Ectodermal cell (in vitro differentiated cells): ENCODE results near the gene ESPNL.

Experiments
- H3K27ac ChIP-seq: 2 replicates; pipeline ENCODE4 v1.7.0; 2013; ENCODE audit warnings: mild to moderate bottlenecking, low read depth, low read length; ENCODE audit not compliant: insufficient read depth, poor library complexity, severe bottlenecking
- H3K27me3 ChIP-seq: 2 replicates; pipeline ENCODE4 v1.7.0; 2013; ENCODE audit warnings: mild to moderate bottlenecking, low read length; ENCODE audit not compliant: insufficient read depth, control insufficient read depth, poor library complexity, severe bottlenecking
- H3K36me3 ChIP-seq: one replicate; pipeline ENCODE4 v1.7.0; 2013; ENCODE audit warnings: low read length; ENCODE audit not compliant: control insufficient read depth, insufficient read depth
- H3K4me1 ChIP-seq: one replicate; pipeline ENCODE4 v1.7.0; 2013; ENCODE audit warnings: low read length; ENCODE audit not compliant: control insufficient read depth, insufficient read depth
- H3K4me3 ChIP-seq: 2 replicates; pipeline ENCODE4 v1.7.0; 2013; ENCODE audit warnings: low read depth, low read length, control low read depth; ENCODE audit not compliant: insufficient read depth
- H3K9me3 ChIP-seq: 2 replicates; pipeline ENCODE4 v1.7.0; 2013; ENCODE audit warnings: mild to moderate bottlenecking, low read length, moderate library complexity; ENCODE audit not compliant: control insufficient read depth
- WGBS, 2 experiments: methylation state at CpG; one replicate each; pipeline ENCODE4 v1.1.7; 2013; ENCODE audit warnings: missing lambda C conversion rate in 2 of 2; 5-methylcytosine and 5-hydroxymethylcytosine counted together

ESPNL gene

GRCh38 chr2:238098901-238099713 is 1.0 kb upstream of the ESPNL start:
- H3K9me3 ChIP-seq = no peaks in the 10 kb centered on the region
- 92 to 93% methylated on average over 17 of the region's 17 CpGs for WGBS, 2 experiments

DNA sequence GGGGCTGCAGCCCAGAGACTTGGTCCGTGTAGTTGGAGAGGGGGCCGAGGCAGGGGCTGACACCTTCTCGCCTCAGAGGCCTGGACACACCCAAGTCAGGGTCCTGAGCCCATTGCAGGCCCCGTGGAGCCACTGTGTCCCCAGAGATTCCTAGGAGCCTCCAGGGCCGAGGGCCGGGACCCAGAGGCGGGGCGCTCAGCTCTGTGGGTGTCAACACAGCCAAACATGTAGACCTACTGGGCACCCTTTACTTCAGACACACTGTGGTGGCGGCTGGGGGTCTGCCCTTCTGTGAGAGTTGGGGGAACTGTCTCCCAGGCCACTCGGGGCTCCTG is 459 bp upstream of the ESPNL start:
- WGBS, 2 experiments = 92 to 96% methylated on average over 10 of the region's 10 CpGs
- no peaks in the 10 kb centered on the region for H3K4me1 ChIP-seq
- no peak overlapping the region for H3K4me3 ChIP-seq
- H3K27ac ChIP-seq = no peak overlapping the region
- no peaks in the 10 kb centered on the region for H3K9me3 ChIP-seq
- no peaks in the 10 kb centered on the region for H3K36me3 ChIP-seq
- H3K27me3 ChIP-seq = no peaks in the 10 kb centered on the region

More at GRCh38 chr2:238098901-238099713, 1.0 kb upstream of the ESPNL start:
- H3K27ac ChIP-seq = no peak overlapping the region
- H3K4me3 ChIP-seq = no peak overlapping the region
- H3K36me3 ChIP-seq = no peaks in the 10 kb centered on the region
- H3K4me1 ChIP-seq = no peaks in the 10 kb centered on the region
- no peaks in the 10 kb centered on the region for H3K27me3 ChIP-seq

DNA sequence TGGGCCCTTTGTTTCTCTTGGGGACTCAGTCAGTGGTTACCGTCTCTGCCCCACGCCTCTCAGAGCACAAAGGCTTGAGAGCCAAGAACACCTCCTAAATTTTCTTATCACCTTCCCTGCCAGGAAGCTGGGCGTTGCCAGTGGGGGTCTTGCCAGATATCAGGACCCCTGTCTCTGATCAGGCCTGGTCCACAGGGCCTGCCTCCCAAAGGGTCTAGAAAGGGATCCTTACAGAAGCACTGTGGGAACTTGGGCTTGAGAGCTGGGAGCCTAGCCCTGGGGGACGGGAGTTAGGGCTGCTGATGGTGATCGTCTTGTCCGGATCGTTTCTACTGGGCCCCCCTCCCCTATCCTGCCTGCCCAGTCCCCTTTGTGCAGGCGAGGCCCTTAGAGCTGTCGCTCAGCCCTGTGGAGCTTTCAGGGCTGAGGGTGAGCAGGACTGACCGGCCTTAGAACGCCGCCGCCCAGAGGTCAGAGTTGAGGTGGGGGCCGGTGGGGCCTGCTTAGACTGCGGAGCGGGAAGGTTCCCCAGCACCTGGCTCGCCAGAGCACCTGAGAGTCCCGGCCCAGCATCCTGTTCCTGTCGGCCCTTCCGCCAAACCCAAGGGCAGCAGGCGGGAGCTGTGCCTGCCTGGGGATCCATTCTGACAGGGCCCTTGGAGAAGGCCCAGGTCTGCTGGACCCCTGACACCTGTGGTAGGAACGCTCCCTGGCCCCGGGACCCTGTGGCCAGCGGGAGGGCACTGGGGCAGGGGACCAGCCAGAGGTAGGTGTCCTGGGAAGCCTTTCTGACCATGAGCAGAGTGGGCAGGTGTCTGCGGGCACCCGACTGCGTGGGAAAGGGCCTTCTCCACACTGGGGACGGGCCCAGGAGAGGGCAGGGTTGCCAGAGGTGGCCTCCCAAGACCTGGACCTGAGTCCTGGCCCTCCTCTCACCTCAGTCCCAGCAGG is 956 bp downstream of the ESPNL start:
- WGBS, 2 experiments = 89 to 91% methylated on average over 28 of the region's 28 CpGs
- no peaks in the 10 kb centered on the region for H3K4me1 ChIP-seq

GRCh38 chr2:238101891-238102841 is 2.0 kb downstream of the ESPNL start:
- Histone ChIP-seq H3K4me3 (no peak overlapping the region), H3K27me3 (no peaks in the 10 kb centered on the region), H3K4me1 (no peaks in the 10 kb centered on the region), H3K27ac (no peak overlapping the region), H3K9me3 (no peaks in the 10 kb centered on the region), H3K36me3 (no peaks in the 10 kb centered on the region)
- 90 to 92% methylated on average over 30 of the region's 30 CpGs for WGBS, 2 experiments

More for the DNA sequence above, 956 bp downstream of the ESPNL start:
- Histone ChIP-seq H3K9me3 (no peaks in the 10 kb centered on the region), H3K27me3 (no peaks in the 10 kb centered on the region), H3K27ac (no peak overlapping the region), H3K4me3 (no peak overlapping the region), H3K36me3 (no peaks in the 10 kb centered on the region)

- Histone ChIP-seq H3K27me3 (no peaks in the 10 kb centered on the region), H3K27ac (no peak overlapping the region), H3K4me1 (peaks cover 3% of the 10 kb centered on the region), H3K4me3 (no peak overlapping the region), H3K9me3 (no peaks in the 10 kb centered on the region), H3K36me3 (no peaks in the 10 kb centered on the region)
- 89 to 92% methylated on average over 10 of the region's 10 CpGs for WGBS, 2 experiments
These were observed 2.7 kb downstream of the ESPNL start for GRCh38 chr2:238102865-238103264.

- Histone ChIP-seq H3K27ac (no peak overlapping the region), H3K9me3 (no peaks in the 10 kb centered on the region), H3K27me3 (no peaks in the 10 kb centered on the region), H3K4me1 (peaks cover 10% of the 10 kb centered on the region), H3K4me3 (no peak overlapping the region), H3K36me3 (no peaks in the 10 kb centered on the region)
- WGBS, 2 experiments = 93 to 94% methylated on average over 18 of the region's 18 CpGs
These were observed 3.5 kb downstream of the ESPNL start for GRCh38 chr2:238103465-238104225.

DNA sequence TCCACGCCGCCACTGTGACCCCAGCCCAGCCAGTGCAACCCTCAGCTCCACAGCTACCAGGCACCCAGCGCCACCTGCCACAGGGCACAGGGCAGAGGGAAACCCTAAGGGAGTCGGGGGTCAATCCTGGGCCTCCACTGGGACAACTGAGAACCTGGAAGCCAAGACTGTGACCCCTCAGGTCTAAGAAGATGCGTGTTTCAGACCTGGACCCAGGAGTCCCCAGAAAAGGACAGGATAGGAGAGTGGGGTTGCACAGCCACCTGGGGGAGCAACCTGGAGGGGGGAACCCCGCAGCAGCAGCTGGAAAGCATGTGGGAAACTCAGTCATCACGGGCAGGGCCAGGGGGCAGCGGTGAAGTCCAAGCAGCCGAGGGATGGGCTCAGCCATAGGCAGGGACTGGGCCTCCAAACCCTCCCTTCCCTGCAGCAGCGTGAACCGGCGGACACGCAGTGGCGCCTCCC is 4.1 kb downstream of the ESPNL start:
- WGBS, 2 experiments = 89 to 91% methylated on average over 14 of the region's 14 CpGs
- Histone ChIP-seq H3K27me3 (no peaks in the 10 kb centered on the region), H3K27ac (no peak overlapping the region)

GRCh38 chr2:238104691-238105371 is 4.7 kb downstream of the ESPNL start:
- H3K9me3 ChIP-seq = no peaks in the 10 kb centered on the region
- H3K27me3 ChIP-seq = no peaks in the 10 kb centered on the region
- H3K27ac ChIP-seq = no peak overlapping the region
- no peaks in the 10 kb centered on the region for H3K36me3 ChIP-seq
- no peak overlapping the region for H3K4me3 ChIP-seq
- WGBS, 2 experiments = 92 to 95% methylated on average over 21 of the region's 21 CpGs
- H3K4me1 ChIP-seq = peaks cover 15% of the 10 kb centered on the region

More for the DNA sequence above, 4.1 kb downstream of the ESPNL start:
- Histone ChIP-seq H3K4me1 (peaks cover 15% of the 10 kb centered on the region), H3K36me3 (no peaks in the 10 kb centered on the region), H3K9me3 (no peaks in the 10 kb centered on the region), H3K4me3 (no peak overlapping the region)
